ENCODE results near the gene SOX18. TPM values are rescaled to one million over a fixed set of nuclear protein-coding genes. Genes with fewer than 3 reads are reported as not detected.

The SOX18 gene
- total and polyA plus RNA-seq, 5 donors from 2014 or later, result not detected

DNA sequence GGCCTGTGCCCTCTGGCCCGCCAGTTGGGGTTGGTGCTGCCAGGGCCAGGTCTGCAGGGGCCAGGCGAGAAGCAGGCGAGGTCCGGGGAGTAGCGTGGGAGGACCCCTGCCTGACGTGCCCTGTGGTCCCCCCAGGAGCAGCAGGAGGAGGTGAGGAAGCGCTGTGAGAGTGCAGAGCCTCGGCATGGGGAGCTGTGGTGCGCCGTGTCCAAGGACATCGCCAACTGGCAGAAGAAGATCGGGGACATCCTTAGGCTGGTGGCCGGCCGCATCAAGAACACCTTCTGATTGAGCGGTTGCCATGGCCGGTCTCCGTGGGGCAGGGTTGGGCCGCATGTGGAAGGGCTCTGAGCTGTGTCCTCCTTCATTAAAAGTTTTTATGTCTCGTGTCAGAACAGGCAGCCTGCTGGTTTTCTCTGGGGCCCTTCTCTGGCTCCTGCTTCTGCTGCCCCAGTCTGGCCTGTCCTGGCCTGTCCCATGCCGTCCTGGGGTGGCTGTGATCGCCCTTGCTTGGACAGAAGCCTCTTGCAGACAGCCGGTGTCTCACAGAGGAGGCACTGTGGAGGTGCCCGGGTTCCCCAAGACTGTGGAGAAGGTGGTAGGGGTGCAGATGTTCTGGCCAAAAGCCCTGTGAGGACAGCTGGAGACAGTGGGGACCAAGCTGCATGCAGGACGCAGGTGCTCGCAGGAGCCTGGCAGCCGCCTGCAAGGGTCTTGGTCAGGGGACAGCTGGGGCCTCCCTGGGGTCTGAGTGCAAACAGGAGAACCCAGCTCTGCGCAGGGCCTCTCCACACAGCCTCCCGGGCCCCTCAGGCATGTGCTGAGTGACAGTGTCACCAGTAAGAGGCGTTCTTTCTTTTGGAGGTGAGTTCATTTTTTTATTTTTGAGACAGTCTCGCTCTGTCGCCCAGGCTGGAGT, 16.5 kb downstream of the SOX18 start:
- Histone ChIP-seq H3K4me1 (ENCODE audit: control insufficient read depth, insufficient read depth, low read length, poor library complexity, severe bottlenecking) (peaks cover 39% of the 10 kb centered on the region), H3K27ac (ENCODE audit: insufficient read depth, low read length, poor library complexity, severe bottlenecking) (no peak overlapping the region), H3K4me3 (ENCODE audit: low read depth, low read length) (no peak overlapping the region), H3K27me3 (ENCODE audit: control insufficient read depth, insufficient read depth, low read length) (no peaks in the 10 kb centered on the region), H3K36me3 (ENCODE audit: control insufficient read depth, insufficient read depth, low read length) (peaks cover 46% of the 10 kb centered on the region), H3K9me3 (ENCODE audit: control insufficient read depth in 2 of 2, low read length in 2 of 2) (no peaks in the 10 kb centered on the region)
- Mint-ChIP-seq H3K27ac (peak overlapping the region in 1 of 3 donors; percentile 91), H3K36me3 (peaks cover 11% of the 10 kb centered on the region), H3K4me1 (peaks cover 0 to 28% (median 12%) of the 10 kb centered on the region in 4 donors), H3K4me3 (no peak overlapping the region), H3K27me3 (peaks cover 4% of the 10 kb centered on the region), H3K9me3 (no peaks in the 10 kb centered on the region)
- ATAC-seq (ENCODE audit: low read depth in 2 of 2) (no peak), DNase-seq (no peak)

DNA sequence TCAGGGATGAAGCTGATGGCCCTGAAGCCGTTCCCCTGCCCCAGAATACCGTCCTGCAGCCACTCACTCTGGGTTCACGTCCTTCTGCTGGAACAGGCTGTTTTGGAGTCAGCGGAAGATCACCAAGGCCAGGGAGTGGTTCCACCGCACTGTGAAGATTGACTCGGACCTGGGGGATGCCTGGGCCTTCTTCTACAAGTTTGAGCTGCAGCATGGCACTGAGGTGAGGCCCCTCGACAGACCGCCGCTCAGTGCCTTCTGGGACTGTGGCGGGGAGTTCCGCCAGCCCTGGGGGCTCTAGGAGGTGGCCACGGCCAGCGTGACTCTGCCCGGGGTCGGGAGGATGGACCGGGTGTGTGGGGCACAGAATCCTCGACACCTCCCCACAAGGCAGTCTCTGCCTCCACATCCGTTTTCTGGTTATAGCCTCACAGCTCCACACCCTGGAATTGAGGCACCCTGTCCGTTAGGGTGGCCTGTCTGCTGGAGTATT, 17.6 kb downstream of the SOX18 start:
- Mint-ChIP-seq H3K4me3 (no peak overlapping the region), H3K4me1 (peaks cover 0 to 22% (median 7%) of the 10 kb centered on the region in 4 donors), H3K27me3 (no peaks in the 10 kb centered on the region), H3K36me3 (peaks cover 17% of the 10 kb centered on the region), H3K9me3 (no peaks in the 10 kb centered on the region), H3K27ac (peak overlapping the region in 1 of 3 donors; percentile 52)
- DNase-seq (no peak), ATAC-seq (ENCODE audit: low read depth in 2 of 2) (no peak)
- Histone ChIP-seq H3K9me3 (ENCODE audit: control insufficient read depth in 2 of 2, low read length in 2 of 2) (no peaks in the 10 kb centered on the region), H3K4me3 (ENCODE audit: low read depth, low read length) (no peak overlapping the region), H3K4me1 (ENCODE audit: control insufficient read depth, insufficient read depth, low read length, poor library complexity, severe bottlenecking) (peaks cover 29% of the 10 kb centered on the region), H3K27me3 (ENCODE audit: control insufficient read depth, insufficient read depth, low read length) (no peaks in the 10 kb centered on the region), H3K36me3 (ENCODE audit: control insufficient read depth, insufficient read depth, low read length) (peaks cover 57% of the 10 kb centered on the region), H3K27ac (ENCODE audit: insufficient read depth, low read length, poor library complexity, severe bottlenecking) (no peak overlapping the region)

DNA sequence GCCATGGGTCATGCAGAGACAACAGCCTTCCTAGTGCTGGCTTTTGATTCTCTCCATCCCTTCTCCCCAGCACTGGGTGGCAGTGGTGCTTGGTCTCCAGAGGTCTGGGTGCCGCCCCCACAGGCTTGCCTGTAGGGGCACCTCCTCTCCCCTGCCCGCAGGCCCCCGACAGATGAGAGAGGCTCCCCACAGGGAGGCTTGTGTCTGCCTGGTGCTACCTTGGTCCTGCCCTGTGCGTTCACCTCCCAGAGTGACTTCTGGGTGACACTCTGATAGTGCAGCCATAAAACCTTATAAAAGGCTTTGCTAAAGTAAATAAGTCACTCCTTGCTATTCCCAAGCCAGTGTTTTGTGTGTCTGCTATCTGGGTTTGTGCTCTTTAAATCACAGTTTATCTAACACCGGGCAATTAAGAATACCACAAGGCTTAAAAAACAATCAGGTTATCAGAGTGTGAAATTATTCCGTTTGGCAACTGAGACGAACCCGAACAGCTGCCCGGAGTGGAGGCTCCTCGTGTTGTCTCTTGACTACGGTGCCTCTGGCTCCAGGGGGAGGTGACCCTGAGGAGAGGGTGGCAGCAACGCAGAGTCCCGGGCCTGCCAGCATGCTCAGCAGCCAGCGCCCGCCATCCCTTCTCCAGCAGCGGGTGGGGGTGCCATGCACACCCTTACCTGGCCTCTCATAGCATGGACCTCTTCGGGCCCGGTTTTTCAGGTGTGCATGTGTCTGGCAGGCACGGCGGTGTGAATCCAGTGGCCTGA, 18.9 kb downstream of the SOX18 start:
- Mint-ChIP-seq H3K4me3 (no peak overlapping the region), H3K27me3 (no peaks in the 10 kb centered on the region), H3K36me3 (peaks cover 19% of the 10 kb centered on the region), H3K9me3 (no peaks in the 10 kb centered on the region), H3K27ac (no peak overlapping the region), H3K4me1 (peaks cover 0 to 20% (median 5%) of the 10 kb centered on the region in 4 donors)
- H3K4me1 ChIP-seq (ENCODE audit: control insufficient read depth, insufficient read depth, low read length, poor library complexity, severe bottlenecking), result peaks cover 16% of the 10 kb centered on the region
- ATAC-seq (ENCODE audit: low read depth in 2 of 2) (no peak), DNase-seq (no peak)
- H3K36me3 ChIP-seq (ENCODE audit: control insufficient read depth, insufficient read depth, low read length), result peaks cover 68% of the 10 kb centered on the region
- H3K4me3 ChIP-seq (ENCODE audit: low read depth, low read length), result no peak overlapping the region
- no peaks in the 10 kb centered on the region for H3K27me3 ChIP-seq (ENCODE audit: control insufficient read depth, insufficient read depth, low read length)
- H3K27ac ChIP-seq (ENCODE audit: insufficient read depth, low read length, poor library complexity, severe bottlenecking), result no peak overlapping the region
- H3K9me3 ChIP-seq (ENCODE audit: control insufficient read depth in 2 of 2, low read length in 2 of 2), result no peaks in the 10 kb centered on the region

DNA sequence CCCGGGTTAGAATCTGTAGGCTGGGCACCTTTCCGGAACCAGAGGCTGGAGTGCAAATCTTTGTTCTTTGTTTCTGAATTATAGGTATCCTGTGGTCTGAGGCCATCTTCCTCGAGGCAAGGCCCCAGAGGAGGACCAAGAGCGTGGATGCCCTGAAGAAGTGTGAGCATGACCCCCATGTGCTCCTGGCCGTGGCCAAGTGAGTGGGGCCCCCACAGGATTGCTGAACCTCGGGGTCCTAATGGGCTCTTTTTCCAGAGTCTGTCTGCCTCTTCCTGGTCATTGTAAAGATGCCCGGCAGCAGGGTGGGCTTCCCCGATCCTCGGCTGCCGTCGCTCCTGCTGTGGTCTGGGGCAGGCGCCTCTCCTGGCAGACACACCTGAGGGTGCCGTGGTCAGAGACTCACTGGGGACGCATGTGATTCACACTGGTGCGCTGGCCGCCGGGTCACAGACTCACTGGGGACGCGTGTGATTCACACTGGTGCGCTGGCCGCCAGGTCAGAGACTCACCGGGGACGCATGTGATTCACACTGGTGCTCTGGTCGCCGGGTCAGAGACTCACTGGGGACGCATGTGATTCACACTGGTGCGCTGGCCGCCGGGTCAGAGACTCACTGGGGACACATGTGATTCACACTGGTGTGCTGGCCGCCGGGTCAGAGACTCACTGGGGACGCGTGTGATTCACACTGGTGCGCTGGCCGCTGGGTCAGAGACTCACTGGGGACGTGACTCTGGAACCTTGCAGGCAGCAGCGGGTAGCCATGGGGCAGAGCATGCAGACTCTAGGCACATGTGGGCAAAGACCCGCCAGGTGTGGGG, 19.9 kb downstream of the SOX18 start:
- no peaks in the 10 kb centered on the region for H3K9me3 Mint-ChIP-seq
- H3K27ac ChIP-seq (ENCODE audit: insufficient read depth, low read length, poor library complexity, severe bottlenecking), result no peak overlapping the region
- no peaks in the 10 kb centered on the region for H3K9me3 ChIP-seq (ENCODE audit: control insufficient read depth in 2 of 2, low read length in 2 of 2)
- no peak overlapping the region for H3K27ac Mint-ChIP-seq
- ATAC-seq (ENCODE audit: low read depth in 2 of 2), result no peak
- H3K4me3 Mint-ChIP-seq, result no peak overlapping the region
- DNase-seq, result no peak
- no peaks in the 10 kb centered on the region for H3K27me3 Mint-ChIP-seq
- peaks cover 0 to 10% (median 0%) of the 10 kb centered on the region in 4 donors for H3K4me1 Mint-ChIP-seq
- peaks cover 19% of the 10 kb centered on the region for H3K36me3 Mint-ChIP-seq
- peaks cover 6% of the 10 kb centered on the region for H3K4me1 ChIP-seq (ENCODE audit: control insufficient read depth, insufficient read depth, low read length, poor library complexity, severe bottlenecking)
- H3K36me3 ChIP-seq (ENCODE audit: control insufficient read depth, insufficient read depth, low read length), result peaks cover 78% of the 10 kb centered on the region
- no peak overlapping the region for H3K4me3 ChIP-seq (ENCODE audit: low read depth, low read length)
- no peaks in the 10 kb centered on the region for H3K27me3 ChIP-seq (ENCODE audit: control insufficient read depth, insufficient read depth, low read length)

DNA sequence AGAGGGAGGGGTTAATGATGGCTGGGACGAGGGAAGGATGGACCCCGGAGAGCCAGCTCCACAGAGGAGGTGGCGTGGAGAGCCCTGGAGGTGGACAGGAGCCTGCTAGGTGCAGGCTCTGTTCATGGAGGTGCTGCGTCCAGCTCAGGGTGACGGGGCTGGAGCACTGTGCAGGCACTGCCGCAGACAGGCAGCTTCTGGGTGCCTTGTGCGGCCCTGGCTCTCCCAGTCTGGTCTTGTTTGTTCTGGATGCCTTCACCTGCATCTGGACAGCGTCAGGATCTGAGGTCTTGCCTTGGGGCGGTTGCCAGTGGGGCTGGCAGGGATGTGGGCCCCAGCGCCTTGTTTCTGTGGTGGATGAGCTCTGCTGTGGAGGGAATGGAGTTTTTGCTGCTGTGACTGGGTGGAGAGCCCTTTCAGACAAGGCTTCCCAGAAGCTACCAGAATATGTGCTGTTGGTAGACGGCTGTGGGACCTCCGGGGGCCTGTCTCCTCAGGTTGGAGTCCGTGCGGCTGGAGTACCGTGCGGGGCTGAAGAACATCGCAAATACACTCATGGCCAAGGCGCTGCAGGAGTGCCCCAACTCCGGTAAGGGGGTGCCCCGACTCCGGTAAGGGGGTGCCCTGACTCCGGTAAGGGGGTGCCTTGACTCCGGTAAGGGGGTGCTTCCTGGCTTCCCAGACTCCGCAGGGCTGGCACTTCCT, 21.3 kb downstream of the SOX18 start:
- Mint-ChIP-seq H3K36me3 (peaks cover 19% of the 10 kb centered on the region), H3K27ac (no peak overlapping the region), H3K4me1 (peaks cover 0 to 3% (median 0%) of the 10 kb centered on the region in 4 donors)

DNA sequence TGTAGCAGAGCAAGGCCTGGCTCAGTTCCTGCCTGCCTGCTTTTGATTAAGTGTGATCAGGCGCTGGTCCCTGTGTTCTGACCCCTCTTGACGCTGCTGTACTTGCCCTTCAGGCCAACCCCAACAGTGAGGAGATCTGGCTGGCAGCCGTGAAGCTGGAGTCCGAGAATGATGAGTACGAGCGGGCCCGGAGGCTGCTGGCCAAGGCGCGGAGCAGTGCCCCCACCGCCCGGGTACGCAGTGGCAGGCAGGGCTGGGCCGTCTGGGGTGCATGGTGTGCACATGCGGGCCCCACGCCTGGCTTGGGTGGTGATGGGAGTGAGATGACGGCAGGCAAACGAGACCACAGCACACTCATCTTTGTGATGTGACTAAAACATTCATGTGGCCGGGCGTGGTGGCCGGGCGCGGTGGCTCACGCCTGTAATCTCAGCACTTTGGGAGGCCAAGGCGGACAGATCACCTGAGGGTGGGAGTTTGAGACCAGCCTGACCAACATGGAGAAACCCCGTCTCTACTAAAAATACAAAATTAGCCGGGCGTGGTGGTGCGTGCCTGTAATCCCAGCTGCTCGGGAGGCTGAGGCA, 23.5 kb downstream of the SOX18 start:
- Mint-ChIP-seq H3K36me3 (peaks cover 20% of the 10 kb centered on the region), H3K4me3 (no peak overlapping the region), H3K9me3 (peaks cover 0 to 2% (median 0%) of the 10 kb centered on the region in 7 donors), H3K27me3 (no peaks in the 10 kb centered on the region), H3K4me1 (peaks cover 0 to 3% (median 0%) of the 10 kb centered on the region in 4 donors), H3K27ac (no peak overlapping the region)
- Histone ChIP-seq H3K9me3 (ENCODE audit: control insufficient read depth in 2 of 2, low read length in 2 of 2) (no peaks in the 10 kb centered on the region), H3K27ac (ENCODE audit: insufficient read depth, low read length, poor library complexity, severe bottlenecking) (no peak overlapping the region), H3K4me1 (ENCODE audit: control insufficient read depth, insufficient read depth, low read length, poor library complexity, severe bottlenecking) (no peaks in the 10 kb centered on the region), H3K4me3 (ENCODE audit: low read depth, low read length) (no peak overlapping the region), H3K27me3 (ENCODE audit: control insufficient read depth, insufficient read depth, low read length) (no peaks in the 10 kb centered on the region), H3K36me3 (ENCODE audit: control insufficient read depth, insufficient read depth, low read length) (peaks cover 93% of the 10 kb centered on the region)
- DNase-seq, result no peak
- no peak for ATAC-seq (ENCODE audit: low read depth in 2 of 2)

More for the DNA sequence above, 21.3 kb downstream of the SOX18 start:
- H3K36me3 ChIP-seq (ENCODE audit: control insufficient read depth, insufficient read depth, low read length), result peaks cover 89% of the 10 kb centered on the region
- no peak for ATAC-seq (ENCODE audit: low read depth in 2 of 2)
- no peak overlapping the region for H3K27ac ChIP-seq (ENCODE audit: insufficient read depth, low read length, poor library complexity, severe bottlenecking)
- peaks cover 0 to 2% (median 0%) of the 10 kb centered on the region in 7 donors for H3K9me3 Mint-ChIP-seq
- H3K9me3 ChIP-seq (ENCODE audit: control insufficient read depth in 2 of 2, low read length in 2 of 2), result no peaks in the 10 kb centered on the region
- H3K4me1 ChIP-seq (ENCODE audit: control insufficient read depth, insufficient read depth, low read length, poor library complexity, severe bottlenecking), result no peaks in the 10 kb centered on the region
- peak overlapping the region in 1 of 4 donors; percentile 79 for H3K4me3 Mint-ChIP-seq
- H3K27me3 ChIP-seq (ENCODE audit: control insufficient read depth, insufficient read depth, low read length), result no peaks in the 10 kb centered on the region
- H3K27me3 Mint-ChIP-seq, result no peaks in the 10 kb centered on the region
- no peak overlapping the region for H3K4me3 ChIP-seq (ENCODE audit: low read depth, low read length)
- DNase-seq, result no peak

Measured in CD4-positive, CD25-positive, alpha-beta regulatory T cell (primary cell).